Activated CD8-positive, alpha-beta memory T cell treated with anti-CD3 and anti-CD28 coated beads for 36 hours (primary cell): ENCODE measurements around the gene ADAMTSL3. TPM values are rescaled to one million over a fixed set of nuclear protein-coding genes. Genes with fewer than 3 reads are reported as not detected.

ENCODE experiments used
- CTCF ChIA-PET: fragments of 350-600 bp; sonication (Branson Sonifier 250); formaldehyde crosslinking; loops from one replicate; lab custom pipeline; 2021; ENCODE audit warnings: antibody characterized with exemption; lab: Charles Lee
- POLR2A ChIA-PET: fragments of 350-600 bp; sonication (Branson Sonifier 250); formaldehyde crosslinking; loops from one replicate; lab custom pipeline; 2021; ENCODE audit warnings: antibody characterized with exemption; lab: Charles Lee
- total RNA-seq, 2 experiments: library from RNA; stranded (reverse); gene quantifications; one replicate each; pipeline ENCODE4 v1.2.3, GENCODE V29; 2021

ADAMTSL3 gene
- total RNA-seq, 2 experiments from 2014 or later, result not detected

DNA sequence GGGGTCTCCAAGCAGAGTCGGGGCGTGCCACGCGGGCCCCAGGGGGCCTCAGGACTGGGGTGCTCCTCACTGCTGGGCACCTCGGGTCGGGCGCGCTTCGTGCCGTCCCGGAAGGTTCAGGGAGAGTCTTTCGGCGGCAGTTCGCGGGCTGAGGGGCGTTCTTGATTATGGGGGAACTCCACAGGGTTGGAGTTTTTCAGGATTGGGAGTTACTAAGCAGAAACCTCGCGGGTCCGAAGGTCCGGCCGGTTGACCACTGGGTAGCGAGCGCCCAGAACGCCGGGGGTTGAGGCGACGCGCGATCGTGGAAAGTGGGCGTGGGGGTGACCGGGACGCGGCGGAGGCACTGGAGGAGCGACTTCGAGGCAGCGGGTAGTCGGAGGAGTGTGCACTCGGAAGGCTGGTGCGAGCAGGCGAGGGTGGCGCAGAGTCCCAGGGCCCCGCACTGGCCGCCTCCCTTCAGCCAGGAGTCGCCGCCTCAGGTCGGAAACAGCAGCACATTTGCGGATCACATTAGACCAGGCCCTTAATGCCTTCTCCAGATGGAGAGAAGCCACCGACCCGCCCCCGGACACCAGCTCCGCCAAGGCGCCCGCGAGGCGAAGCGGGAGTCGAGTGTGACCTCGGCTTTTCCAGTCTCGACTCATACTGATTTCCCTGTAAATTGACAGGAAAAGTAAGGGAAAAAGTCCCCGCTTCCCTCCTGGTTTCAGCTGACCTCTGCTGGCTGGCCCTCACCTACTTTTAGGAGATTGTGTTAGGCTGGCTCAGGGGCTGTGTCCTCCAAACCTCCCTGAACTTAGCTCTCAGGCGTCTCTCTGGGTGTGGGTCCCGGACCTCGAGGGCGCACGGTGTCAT is 685 bp downstream of the ADAMTSL3 start:
- CTCF ChIA-PET, result interaction anchor here (0.6 kb wide), 1 partner anchor 28 kb away, joined by 3 read pairs; no protein-coding TSS in a partner anchor
- POLR2A ChIA-PET, result no interaction called here

DNA sequence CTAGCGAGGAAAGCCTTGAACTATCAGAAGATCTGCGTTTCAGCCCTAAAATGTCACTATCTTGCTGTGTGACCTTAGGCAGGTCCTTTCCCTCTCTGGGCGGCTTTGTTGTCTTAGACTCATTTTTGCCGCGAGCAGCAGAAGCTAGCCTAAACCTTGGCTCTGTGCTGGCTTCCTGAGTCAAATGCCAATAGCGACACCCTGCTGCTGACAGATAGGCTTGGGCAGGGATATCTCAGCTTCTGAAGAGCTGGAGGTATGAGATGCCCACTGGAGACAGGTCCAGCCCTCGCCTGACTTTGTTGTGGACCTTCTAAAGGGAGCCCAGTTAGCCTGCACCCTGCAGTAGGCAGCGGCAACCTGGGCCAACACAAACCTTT is 1.3 kb downstream of the ADAMTSL3 start:
- CTCF ChIA-PET, result no interaction called here
- POLR2A ChIA-PET, result no interaction called here

DNA sequence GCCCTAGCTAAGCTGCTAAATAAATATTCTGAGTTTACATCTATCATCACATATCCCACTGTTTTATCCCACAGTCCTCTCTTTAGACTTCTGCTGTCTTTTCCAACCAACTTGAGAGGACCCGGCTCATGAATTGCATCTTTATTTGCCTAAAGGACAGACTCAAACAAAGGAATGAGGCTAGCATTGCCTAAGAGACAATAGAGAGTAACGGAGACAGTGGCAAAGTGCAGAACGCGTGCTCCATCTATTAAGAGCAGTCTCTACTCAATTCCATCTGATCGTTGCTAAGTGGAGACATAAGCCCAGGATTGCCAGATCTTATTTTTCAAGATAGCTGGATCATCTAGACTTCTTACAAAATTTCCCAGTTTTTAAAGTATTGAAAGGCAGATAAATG is 2.3 kb downstream of the ADAMTSL3 start:
- POLR2A ChIA-PET, result no interaction called here
- CTCF ChIA-PET, result no interaction called here

DNA sequence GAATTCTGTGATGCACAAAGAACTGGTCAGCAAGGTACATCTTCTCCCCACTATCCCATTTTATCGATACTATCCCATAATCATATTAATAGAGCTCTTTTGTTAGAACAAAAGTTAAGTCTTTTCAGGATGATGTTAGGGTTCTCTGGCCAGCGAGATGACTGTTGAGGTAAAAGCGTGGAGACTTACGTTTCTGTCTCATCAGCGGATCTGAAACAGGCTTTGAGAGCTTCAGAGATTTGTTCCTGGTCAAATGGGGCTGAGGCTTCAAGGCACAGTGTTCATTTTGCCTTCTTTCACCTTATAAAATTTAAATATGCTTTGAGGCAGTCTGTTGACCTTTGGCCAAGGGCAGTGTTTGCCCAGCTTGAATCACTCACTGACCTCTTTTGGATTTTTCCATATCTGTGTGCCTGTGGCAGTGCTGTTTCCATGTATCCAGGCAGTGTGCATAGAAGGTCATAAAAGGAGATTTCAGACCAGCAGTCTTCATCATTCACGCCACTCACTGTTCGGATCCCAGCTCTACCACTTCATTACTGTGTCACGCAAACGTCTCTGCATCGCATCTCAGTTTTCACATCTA is 3.1 kb downstream of the ADAMTSL3 start:
- CTCF ChIA-PET, result no interaction called here

DNA sequence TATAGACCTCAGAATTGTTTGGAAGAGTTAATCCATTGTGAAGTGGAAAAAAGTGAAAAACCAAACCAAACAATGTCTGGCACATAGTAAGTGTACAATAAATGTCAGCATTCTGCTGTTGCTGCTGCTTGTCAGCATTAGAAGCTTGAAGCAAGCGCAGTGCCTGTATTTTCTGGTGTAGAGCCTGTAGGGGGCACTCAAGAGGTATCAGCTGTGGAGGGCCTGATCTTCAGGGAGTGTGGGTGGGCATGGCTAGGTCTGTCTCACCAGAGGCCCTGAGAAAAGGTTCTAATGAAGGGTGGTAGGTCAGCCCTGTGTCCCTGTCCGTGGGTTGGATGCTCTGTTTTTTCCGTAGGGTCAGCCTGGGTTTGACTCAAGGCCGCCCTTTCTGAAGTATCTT is 3.6 kb downstream of the ADAMTSL3 start:
- CTCF ChIA-PET, result no interaction called here

More for the DNA sequence above, 3.1 kb downstream of the ADAMTSL3 start:
- POLR2A ChIA-PET, result no interaction called here

DNA sequence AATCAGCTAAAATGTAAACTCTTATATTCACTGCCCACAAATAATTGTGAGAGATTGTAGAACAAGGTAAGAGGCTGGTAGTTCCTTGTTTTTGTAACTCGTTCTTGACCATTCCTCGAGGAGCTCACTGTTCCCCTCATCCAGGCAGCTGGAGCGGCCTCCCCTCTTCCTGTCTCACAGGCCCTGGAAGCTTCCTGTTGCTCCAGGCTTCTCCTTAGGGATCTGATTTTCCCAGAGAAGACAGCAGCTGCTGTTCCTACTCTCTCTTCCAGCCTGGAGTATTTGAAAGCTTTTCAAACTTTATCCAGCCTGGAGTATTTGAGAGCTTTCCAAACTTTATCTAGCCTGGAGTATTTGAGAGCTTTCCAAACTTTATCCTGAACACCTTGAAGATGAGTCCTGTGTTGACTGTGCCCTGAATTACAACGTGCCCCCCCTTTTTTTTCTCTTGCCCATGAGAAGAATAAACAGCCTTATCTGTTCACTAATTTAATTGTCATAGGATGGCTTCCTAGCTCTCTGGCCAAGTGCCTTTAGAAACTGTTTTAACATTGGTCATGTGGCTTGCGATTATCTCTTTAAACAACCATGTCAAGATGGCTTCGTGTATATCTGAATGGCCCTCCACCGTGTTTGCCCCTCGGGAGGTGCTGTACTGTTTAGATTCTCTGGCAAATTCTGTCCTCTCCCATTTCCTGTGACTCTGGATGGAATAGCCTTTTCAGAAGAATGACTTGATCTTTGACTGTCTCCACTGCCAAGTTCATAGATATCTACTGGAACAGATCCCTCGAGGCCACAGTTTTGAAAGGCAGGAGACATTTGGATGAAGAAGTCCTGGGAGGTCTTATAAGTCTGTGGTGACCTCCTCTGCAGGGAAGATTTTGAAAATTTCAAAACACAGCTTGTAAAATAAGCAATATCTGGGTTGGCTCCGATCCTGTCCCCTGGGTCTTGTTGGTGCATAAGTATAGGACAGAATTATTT is 4.8 kb downstream of the ADAMTSL3 start:
- ChIA-PET POLR2A (no interaction called here), CTCF (no interaction called here)

More for the DNA sequence above, 3.6 kb downstream of the ADAMTSL3 start:
- POLR2A ChIA-PET, result no interaction called here

DNA sequence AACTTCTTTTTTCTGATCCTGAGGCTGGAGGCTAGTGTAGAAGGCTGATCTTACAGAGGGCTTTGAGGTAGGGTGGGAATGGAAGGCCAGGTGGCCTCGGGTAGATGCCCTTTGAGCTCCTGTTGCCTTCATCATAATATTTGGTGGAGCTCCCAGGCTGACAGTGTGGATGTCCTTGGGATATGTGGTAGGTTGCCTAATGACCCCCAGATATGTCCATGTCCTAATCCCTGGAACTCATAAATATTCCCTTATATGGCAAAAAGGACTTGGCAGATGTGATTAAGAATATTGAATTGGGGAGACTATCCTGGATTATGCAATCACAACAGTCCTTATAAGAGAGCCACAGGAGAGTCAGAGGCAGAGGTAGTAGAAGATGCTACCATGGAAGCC is 5.5 kb downstream of the ADAMTSL3 start:
- POLR2A ChIA-PET, result no interaction called here
- CTCF ChIA-PET, result no interaction called here

DNA sequence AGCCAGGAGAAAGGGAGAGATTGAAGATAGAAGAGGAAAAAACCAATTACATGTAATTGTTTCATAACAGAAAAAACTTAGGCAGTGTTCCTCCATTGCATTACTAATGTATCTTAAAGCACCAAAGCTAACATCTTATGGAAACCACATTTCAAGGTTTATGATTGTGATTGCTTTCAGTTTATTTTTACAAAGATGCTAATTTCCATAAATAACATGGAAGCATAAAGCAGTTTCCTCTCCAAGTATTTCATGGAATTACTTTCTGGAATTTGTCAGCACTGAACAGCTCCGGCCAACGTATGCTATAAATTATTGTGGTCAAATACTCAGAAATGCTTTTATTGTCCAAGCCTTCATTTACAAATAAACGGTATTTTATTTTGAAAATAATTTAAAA is 11.6 kb downstream of the ADAMTSL3 start:
- ChIA-PET CTCF (no interaction called here), POLR2A (no interaction called here)

DNA sequence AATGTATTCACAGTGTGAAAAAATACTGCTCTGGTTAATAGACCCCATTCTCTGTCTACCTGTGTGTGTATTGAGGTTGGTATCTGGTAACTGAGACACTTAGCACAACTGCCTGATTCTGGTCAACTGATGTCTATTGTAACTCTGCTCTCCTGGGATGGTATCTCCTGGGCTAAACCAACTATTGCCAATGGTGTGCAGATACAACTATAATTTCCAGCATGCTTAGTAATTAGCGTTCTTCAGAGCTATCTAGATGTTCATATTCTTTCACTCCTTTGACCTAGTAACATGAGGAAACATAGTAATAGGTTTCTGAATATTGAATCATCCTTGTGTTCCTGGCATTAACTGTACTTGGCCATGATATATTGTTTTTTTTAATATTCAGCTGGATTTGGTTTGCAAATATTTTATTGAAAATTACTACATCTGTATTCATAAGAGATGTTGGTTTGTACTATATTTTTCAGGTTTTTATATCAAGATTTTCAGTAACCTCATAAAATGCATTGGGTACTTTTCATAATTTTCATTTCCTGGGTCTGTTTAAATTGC is 16.8 kb downstream of the ADAMTSL3 start:
- CTCF ChIA-PET, result no interaction called here

DNA sequence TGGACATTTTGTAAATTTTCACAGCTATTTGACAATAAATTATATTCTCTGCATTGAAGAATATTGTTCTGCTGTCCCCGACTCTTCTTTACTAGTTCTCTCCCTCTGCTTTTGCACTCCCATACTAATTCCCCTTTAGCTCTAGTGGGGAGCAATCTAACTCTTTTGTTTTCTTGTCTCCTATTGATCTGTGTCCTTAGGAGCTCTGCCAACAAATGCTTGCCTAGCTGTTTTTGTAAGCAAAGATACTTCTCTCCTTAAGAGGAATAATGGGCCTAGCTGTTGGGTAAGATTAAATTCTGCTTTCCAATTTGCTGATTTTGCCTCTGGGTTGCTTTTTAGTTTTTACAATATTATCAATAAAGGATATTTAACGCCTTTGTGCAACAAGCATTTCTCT is 17.7 kb downstream of the ADAMTSL3 start:
- ChIA-PET CTCF (interaction anchor here (1.4 kb wide), 1 partner anchor 19 kb away, joined by 3 read pairs; no protein-coding TSS in a partner anchor), POLR2A (no interaction called here)

More for the DNA sequence above, 16.8 kb downstream of the ADAMTSL3 start:
- POLR2A ChIA-PET, result no interaction called here

DNA sequence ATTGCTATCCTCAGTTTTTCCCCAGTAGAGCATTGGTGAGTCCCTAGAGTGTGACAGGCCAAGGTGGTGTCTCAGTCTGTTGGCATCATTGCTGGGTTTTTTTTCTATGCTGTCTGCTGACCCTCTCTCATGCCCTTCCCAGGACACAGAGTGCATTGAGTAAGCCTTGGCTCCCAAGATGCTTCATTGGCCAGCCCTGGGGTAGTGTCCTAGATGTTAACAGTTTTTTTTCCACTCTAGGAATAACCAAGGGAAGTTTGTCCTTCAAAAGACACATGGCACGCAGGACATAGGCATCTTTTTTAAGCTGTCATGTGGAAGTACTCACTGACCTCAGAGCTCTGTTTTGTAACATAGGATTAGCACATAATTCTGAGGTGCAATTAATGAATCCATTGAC is 19.5 kb downstream of the ADAMTSL3 start:
- ChIA-PET POLR2A (no interaction called here), CTCF (no interaction called here)

DNA sequence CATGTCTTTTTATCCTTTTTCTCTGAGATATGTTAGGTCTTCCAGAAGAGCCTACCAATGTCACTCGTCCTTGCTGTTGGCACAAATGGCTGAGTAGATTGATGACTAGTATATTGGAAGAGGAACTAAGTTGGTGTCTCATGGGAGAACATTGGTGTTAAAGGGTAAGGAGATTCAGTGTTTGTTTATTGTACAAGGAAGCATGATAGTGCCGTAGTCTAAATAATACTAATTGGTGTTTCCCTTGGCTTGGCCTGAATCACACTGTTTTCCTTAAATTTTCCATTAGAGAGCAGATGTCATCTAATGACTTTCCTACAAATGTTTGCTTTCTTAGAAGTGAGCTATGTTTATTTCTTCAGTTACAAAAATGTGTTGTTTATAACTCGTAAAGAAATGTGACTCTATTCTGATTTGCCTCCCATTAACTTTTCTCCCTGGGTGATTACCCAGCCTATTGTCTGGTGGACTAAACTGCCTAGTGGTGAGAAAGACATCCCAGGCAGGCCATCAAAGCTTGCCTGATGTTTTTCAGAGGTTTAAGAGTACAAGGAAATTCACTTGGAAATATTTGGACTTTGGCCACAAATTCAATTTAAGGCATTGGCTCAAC is 28.7 kb downstream of the ADAMTSL3 start:
- ChIA-PET CTCF (no interaction called here), POLR2A (no interaction called here)

DNA sequence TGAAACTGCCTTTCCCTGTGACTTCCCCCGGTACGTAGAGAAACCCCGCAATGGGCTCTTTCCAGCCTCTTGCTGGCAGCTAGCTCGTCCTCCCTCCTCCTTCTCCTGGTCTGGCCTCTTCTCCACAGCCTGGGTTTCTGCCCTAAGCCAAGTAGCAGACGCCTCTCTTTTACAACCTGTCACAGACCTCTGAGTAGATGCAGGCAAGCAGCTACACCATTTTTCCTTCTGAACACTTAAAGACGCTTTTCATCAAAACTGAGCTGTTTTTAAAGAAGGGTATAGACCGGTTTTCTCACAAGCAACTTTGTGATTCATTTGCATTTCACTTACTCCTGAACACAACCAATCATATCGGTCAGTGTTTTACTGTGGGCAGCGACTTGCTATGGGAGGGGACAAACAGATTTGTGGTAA is 32.0 kb downstream of the ADAMTSL3 start:
- CTCF ChIA-PET, result no interaction called here

DNA sequence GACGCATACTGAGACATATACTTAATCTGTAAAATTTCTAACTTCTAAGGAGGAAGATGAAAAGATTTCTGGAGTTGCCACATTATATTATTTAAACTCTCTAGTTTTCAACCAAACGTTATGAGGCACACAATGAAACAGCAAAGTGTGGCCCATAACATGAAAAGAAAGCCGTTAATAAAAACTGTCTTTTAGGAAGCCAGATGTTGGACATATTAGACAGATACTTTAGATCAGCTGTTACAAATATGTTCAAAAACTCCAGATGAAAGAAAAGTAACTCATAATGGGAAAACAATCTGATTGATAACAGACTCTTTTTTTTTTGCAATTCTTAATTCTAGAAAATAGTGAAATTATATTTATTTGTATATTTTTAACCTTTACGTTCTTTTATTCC is 34.3 kb downstream of the ADAMTSL3 start:
- POLR2A ChIA-PET, result no interaction called here
- CTCF ChIA-PET, result no interaction called here

More for the DNA sequence above, 32.0 kb downstream of the ADAMTSL3 start:
- POLR2A ChIA-PET, result no interaction called here

DNA sequence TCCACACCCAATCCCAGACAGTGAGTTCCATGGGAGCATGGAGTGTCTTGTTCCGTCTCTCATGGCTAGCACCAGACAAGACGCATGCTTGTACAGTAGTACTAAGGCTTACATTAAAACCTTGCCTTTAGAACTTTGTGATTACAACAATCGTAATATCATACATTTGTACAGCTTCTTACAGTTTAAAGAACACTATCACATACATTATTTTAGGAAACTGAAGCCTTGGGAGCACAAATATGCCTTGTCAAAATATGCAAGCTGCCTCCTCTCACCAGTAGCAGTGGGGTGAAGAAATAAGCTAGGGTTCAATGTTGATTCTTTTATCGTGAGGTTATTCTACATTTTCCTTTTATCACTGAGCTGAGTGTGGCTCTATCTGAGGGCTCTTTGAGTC is 36.8 kb downstream of the ADAMTSL3 start:
- CTCF ChIA-PET, result no interaction called here
- POLR2A ChIA-PET, result no interaction called here

DNA sequence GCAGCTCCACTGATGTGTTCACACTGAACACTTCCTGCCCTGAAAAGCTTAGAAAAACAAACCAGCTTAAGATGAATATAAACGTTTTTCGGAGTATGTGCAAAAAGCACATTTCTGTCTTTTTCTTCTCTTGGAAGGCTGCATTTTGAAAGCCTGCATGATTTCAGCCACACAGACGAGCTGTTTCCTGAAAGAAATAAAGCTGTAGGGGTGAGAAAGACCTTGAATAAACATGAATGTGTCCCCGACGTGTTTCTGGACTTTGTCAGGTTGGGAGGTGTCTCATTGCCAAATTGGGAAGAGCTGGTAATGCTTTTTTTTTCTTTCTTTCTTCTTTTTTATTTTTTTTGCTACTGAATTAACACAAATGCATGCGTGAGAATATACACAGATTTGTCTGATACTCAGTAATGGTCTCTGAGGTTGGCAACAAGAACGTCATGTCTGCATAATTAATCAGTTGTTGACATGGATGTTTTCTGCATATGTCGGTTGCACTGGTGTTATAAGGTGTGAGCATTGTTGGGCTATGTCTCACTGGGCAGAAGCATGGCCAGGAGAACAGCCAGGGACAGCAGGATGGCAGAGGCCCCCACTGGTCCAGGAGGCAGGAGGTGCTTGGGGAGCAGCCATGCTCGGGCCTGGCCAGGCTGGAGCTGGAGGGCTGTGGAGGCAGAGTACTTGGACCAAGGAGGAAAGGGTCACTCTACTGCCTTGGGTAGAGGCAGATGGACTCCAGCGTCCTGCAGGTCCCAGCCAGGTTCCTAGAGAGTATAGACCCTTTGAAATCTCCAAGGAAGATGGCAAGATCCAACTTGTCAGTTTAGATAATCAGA is 39.0 kb downstream of the ADAMTSL3 start:
- CTCF ChIA-PET, result no interaction called here
- POLR2A ChIA-PET, result no interaction called here

DNA sequence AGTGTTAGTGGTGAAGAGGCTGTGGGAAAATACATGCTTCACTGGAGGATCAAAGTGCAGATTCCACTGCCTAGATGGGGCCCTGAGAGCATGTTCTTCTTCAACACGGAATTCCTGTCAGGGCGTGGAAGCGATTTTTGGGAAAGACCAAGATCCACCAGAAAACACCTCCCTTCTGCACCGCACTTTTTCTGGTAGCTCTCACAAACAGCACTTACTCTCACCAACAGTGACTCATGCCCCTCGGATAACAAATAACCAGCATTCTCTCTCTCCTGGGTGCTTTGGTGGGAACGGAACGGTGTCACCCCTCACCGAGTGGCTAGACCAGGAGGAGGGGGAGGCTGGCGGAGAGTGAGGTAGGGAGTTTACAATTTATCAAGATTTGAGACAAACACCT is 40.1 kb downstream of the ADAMTSL3 start:
- ChIA-PET POLR2A (no interaction called here), CTCF (no interaction called here)

DNA sequence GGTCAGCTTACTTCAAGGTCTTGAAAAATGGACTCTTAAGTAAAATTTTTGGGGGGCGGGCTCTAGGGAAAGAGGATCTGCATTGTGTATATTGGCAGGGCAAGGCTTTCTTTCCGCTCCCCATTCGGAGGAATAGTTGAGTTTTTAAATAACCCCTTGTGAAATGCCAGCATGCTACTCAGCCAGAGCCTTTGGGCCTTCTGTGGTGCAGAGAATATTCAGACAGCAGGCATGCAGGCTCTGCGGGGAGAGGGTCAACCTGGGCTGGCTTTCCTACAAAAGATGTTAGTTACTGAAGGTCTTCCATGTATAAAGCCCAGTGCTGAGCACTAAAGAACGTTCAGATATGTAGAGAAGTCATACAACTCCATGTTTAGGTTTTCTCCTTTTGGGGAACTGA is 40.6 kb downstream of the ADAMTSL3 start:
- ChIA-PET CTCF (no interaction called here), POLR2A (no interaction called here)
